Common myeloid progenitor, CD34-positive (primary cell): ENCODE results near the gene EGLN1.

ENCODE experiments used
- CTCF ChIA-PET: fragments of 350-600 bp; sonication (Branson Sonifier 250); formaldehyde crosslinking; loops from one replicate; lab custom pipeline; 2021; ENCODE audit warnings: antibody characterized with exemption; lab: Charles Lee
- POLR2A ChIA-PET: fragments of 350-600 bp; sonication (Branson Sonifier 250); formaldehyde crosslinking; loops from one replicate; lab custom pipeline; 2021; ENCODE audit warnings: antibody characterized with exemption; lab: Charles Lee
- DNase-seq, 3 donors: peaks; one replicate each; pipeline versions ENCODE4 v3.0.0 to v3.0.0-alpha.2; 2013
- H3K27ac ChIP-seq, 2 experiments: 1 replicate in 1 of 2; 2 replicates in 1 of 2; pipeline ENCODE4 v1.7.0; 2013; ENCODE audit warnings: inconsistent platforms in 2 of 2, low read length in 2 of 2, mild to moderate bottlenecking in 2 of 2, low read depth in 1 of 2, moderate library complexity in 1 of 2; ENCODE audit not compliant: severe bottlenecking in 2 of 2, insufficient read depth in 1 of 2, poor library complexity in 1 of 2
- H3K27me3 ChIP-seq, 5 experiments: replicated peaks in 2 of 5; 1 replicate in 3 of 5; 2 replicates in 2 of 5; pipeline versions ENCODE4 v1.6.1 to v1.7.0; 2013; ENCODE audit warnings: low read length in 4 of 5, mild to moderate bottlenecking in 2 of 5, moderate library complexity in 2 of 5, inconsistent platforms in 1 of 5; ENCODE audit not compliant: insufficient read depth in 5 of 5, control insufficient read depth in 4 of 5
- H3K36me3 ChIP-seq, 4 experiments: 1 replicate in 2 of 4; 2 replicates in 2 of 4; pipeline versions ENCODE4 v1.6.1 to v1.7.0; 2013; ENCODE audit warnings: low read length in 3 of 4, control low read depth in 1 of 4, mild to moderate bottlenecking in 1 of 4; ENCODE audit not compliant: control insufficient read depth in 4 of 4, insufficient read depth in 4 of 4
- H3K4me1 ChIP-seq, 4 experiments: 1 replicate in 3 of 4; 2 replicates in 1 of 4; pipeline versions ENCODE4 v1.6.1 to v1.7.1; 2013; ENCODE audit warnings: low read length in 3 of 4, mild to moderate bottlenecking in 3 of 4, control low read depth in 1 of 4, inconsistent platforms in 1 of 4, moderate library complexity in 1 of 4; ENCODE audit not compliant: control insufficient read depth in 4 of 4, insufficient read depth in 4 of 4; ENCODE audit errors: control extremely low read depth in 1 of 4
- H3K4me3 ChIP-seq, 7 experiments: 1 replicate in 4 of 7; 2 replicates in 3 of 7; pipeline versions ENCODE4 v1.5.1 to v1.7.0; 2013; ENCODE audit warnings: mild to moderate bottlenecking in 7 of 7, low read length in 6 of 7, moderate library complexity in 6 of 7, inconsistent platforms in 2 of 7, low read depth in 2 of 7, control low read depth in 1 of 7; ENCODE audit not compliant: insufficient read depth in 4 of 7, control insufficient read depth in 1 of 7; ENCODE audit errors: extremely low read depth in 1 of 7
- H3K9me3 ChIP-seq, 5 experiments: 1 replicate in 4 of 5; 2 replicates in 1 of 5; pipeline versions ENCODE4 v1.6.1 to v1.7.1; 2013; ENCODE audit warnings: low read length in 4 of 5, mild to moderate bottlenecking in 2 of 5, inconsistent platforms in 1 of 5, low read depth in 1 of 5, moderate library complexity in 1 of 5; ENCODE audit not compliant: control insufficient read depth in 4 of 5, insufficient read depth in 2 of 5; ENCODE audit errors: control extremely low read depth in 1 of 5
- WGBS: methylation state at CpG from one replicate; pipeline ENCODE4 v1.1.5; 2013; ENCODE audit not compliant: insufficient coverage; 5-methylcytosine and 5-hydroxymethylcytosine counted together

EGLN1 gene

DNA sequence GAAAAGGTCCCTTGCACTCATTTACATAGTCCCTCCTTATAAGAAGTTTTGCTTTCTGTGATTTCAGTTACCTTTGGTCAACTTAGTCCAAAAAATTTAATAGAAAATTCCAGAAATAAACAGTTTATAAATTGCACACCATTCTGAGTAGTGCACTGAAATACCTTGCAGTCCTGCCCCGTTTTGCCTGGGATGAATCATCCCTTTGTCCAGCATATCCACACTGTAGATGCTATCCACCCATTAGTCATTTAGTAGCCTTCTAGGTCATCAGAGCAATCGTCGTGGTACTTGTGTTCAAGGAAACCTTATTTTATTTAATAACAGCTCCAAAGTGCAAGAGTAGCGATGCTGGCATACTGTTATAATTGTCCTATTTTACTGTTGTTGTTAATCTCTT is 46.0 kb downstream of the EGLN1 start:
- DNase-seq = no peak
- no peaks in the 10 kb centered on the region for H3K27me3 ChIP-seq
- ChIA-PET CTCF (interaction anchor here (1.0 to 1.7 kb wide), 3 partner anchors 10 to 165 kb away, joined by 3 to 4 read pairs (median 4); no protein-coding TSS in a partner anchor), POLR2A (no interaction called here)
- WGBS = 94% methylated on average over 3 of the region's 4 CpGs
- H3K4me3 ChIP-seq = no peak overlapping the region
- H3K27ac ChIP-seq = no peak overlapping the region
- no peaks in the 10 kb centered on the region for H3K9me3 ChIP-seq
- H3K4me1 ChIP-seq = peaks cover 4 to 25% (median 13%) of the 10 kb centered on the region in 4 experiments
- peaks cover 0 to 6% (median 1%) of the 10 kb centered on the region in 4 experiments for H3K36me3 ChIP-seq

DNA sequence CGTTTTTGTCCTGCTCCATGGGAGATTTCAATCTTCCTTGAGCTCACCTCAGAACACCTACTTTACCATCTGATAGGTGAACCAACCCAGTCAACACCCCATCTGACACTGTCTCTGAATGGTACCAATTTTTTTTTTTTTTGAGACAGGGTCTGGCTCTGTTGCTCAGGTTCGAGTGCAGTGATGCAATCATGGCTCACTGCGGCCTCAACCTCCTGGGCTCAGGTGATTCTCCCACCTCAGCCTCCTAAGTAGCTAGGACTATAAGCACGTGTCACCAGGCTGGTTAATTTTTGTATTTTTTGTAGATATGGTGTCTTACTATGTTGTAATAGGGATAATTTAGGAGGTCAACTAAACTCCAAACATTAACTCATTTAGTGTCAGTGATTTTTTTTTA is 47.7 kb downstream of the EGLN1 start:
- no peak overlapping the region for H3K27ac ChIP-seq
- WGBS = 88% methylated on average over 1 of the region's 4 CpGs
- CTCF ChIA-PET = interaction anchor here (0.6 to 1.7 kb wide), 4 partner anchors 8 to 227 kb away, joined by 3 to 4 read pairs (median 4); no protein-coding TSS in a partner anchor
- no peak for DNase-seq
- peaks cover 4 to 25% (median 13%) of the 10 kb centered on the region in 4 experiments for H3K4me1 ChIP-seq
- H3K4me3 ChIP-seq = no peak overlapping the region
- H3K9me3 ChIP-seq = no peaks in the 10 kb centered on the region
- H3K36me3 ChIP-seq = peaks cover 0 to 8% (median 4%) of the 10 kb centered on the region in 4 experiments
- no peaks in the 10 kb centered on the region for H3K27me3 ChIP-seq
- POLR2A ChIA-PET = interaction anchor here (0.7 kb wide), 1 partner anchor 47 kb away, joined by 5 read pairs; no protein-coding TSS in a partner anchor

- DNase-seq = no peak
- Histone ChIP-seq H3K4me3 (no peak overlapping the region), H3K36me3 (peaks cover 0 to 16% (median 5%) of the 10 kb centered on the region in 4 experiments), H3K4me1 (peaks cover 0 to 10% (median 6%) of the 10 kb centered on the region in 4 experiments), H3K27ac (no peak overlapping the region), H3K27me3 (no peaks in the 10 kb centered on the region), H3K9me3 (no peaks in the 10 kb centered on the region)
- CTCF ChIA-PET = interaction anchor here (3.2 kb wide), 1 partner anchor 15 kb away, joined by 11 read pairs; no protein-coding TSS in a partner anchor
- POLR2A ChIA-PET = no interaction called here
Measured at GRCh38 chr1:231372501-231372900, 49.6 kb downstream of the EGLN1 start.

DNA sequence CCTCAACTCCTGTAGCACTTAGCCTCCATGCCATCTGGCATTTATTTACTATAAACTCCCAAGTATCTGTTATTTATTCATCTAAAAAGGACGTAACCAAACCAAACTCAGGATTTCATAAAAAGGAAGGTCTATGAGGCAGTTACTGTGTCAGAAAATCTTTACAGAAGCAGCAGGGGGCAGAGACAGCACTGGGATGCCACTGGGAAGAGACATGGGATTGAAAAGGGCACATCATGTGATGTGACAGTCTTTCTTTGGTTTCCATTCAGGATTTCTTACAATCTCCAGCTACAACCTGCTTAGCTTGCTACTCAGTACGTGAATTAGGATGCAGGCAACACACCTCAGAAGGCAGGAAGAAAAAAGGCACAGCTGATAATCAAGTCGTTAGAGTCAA is 52.8 kb downstream of the EGLN1 start:
- H3K9me3 ChIP-seq = no peaks in the 10 kb centered on the region
- WGBS = 100% methylated on average over 2 of the region's 3 CpGs
- no peak overlapping the region for H3K27ac ChIP-seq
- DNase-seq = no peak
- no peaks in the 10 kb centered on the region for H3K27me3 ChIP-seq
- ChIA-PET CTCF (interaction anchor here (0.6 kb wide), 1 partner anchor 141 kb away, joined by 3 read pairs; no protein-coding TSS in a partner anchor), POLR2A (no interaction called here)
- no peak overlapping the region for H3K4me3 ChIP-seq
- H3K36me3 ChIP-seq = peaks cover 4 to 21% (median 8%) of the 10 kb centered on the region in 4 experiments
- no peaks in the 10 kb centered on the region for H3K4me1 ChIP-seq

DNA sequence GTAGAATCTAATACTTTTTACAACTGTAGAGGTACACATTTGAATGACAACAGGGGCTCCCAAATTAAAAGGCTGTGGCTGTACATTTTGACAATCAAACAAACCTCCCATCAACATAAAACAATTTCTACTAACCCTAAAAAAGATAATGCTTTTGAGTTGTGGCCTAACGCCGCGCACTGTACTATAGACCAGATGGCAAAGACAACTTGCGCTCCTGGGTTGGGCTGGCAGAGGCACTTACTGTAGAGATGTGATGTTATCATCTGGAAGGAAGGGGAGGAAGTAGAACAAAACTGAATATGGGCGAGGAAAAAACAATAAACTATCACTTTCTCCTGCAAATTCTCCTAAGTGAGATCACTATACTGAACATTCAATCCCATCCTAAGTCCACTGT is 57.9 kb downstream of the EGLN1 start:
- no CpG with 5 or more reads among the region's 5 CpGs for WGBS
- POLR2A ChIA-PET = no interaction called here

DNA sequence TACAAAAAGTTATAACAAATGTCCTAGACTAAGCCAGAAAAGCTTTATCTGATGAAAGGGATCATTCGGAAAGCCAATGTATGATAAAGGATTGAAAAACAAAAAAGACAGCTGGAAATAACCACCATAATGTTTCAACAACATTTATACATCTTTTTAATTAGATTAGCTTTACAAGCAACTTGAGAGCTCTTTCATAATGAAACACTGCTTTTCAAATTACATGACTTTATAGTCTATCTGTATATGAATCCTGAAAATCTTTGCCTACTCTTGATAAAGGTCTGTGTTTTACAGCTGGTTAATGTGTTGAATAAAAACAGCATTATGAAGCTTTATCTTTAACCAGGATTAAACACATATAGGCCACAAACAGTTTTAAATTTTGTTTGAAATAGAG is 58.5 kb downstream of the EGLN1 start:
- ChIA-PET POLR2A (interaction anchor here (0.5 kb wide), 1 partner anchor 19 kb away, joined by 4 read pairs; no protein-coding TSS in a partner anchor), CTCF (interaction anchor here (1.0 to 1.6 kb wide), 2 partner anchors 227 to 231 kb away, joined by 4 to 8 read pairs; no protein-coding TSS in a partner anchor)
- H3K27me3 ChIP-seq = no peaks in the 10 kb centered on the region
- peaks cover 0 to 12% (median 5%) of the 10 kb centered on the region in 4 experiments for H3K36me3 ChIP-seq
- WGBS = no CpG with 5 or more reads among the region's 1 CpG
- no peak overlapping the region for H3K4me3 ChIP-seq
- no peak overlapping the region for H3K27ac ChIP-seq
- H3K9me3 ChIP-seq = no peaks in the 10 kb centered on the region
- DNase-seq = no peak
- H3K4me1 ChIP-seq = no peaks in the 10 kb centered on the region

More for the DNA sequence above, 57.9 kb downstream of the EGLN1 start:
- no peaks in the 10 kb centered on the region for H3K27me3 ChIP-seq
- H3K27ac ChIP-seq = no peak overlapping the region
- CTCF ChIA-PET = interaction anchor here (1.0 kb wide), 1 partner anchor 226 kb away, joined by 4 read pairs; no protein-coding TSS in a partner anchor
- H3K4me3 ChIP-seq = no peak overlapping the region
- H3K9me3 ChIP-seq = no peaks in the 10 kb centered on the region
- peak in 1 of 3 donors; percentile 5 for DNase-seq
- H3K36me3 ChIP-seq = peaks cover 0 to 13% (median 6%) of the 10 kb centered on the region in 4 experiments
- no peaks in the 10 kb centered on the region for H3K4me1 ChIP-seq

GRCh38 chr1:231362325-231362724 is 59.8 kb downstream of the EGLN1 start:
- H3K4me3 ChIP-seq = no peak overlapping the region
- H3K27ac ChIP-seq = no peak overlapping the region
- WGBS = no CpG with 5 or more reads among the region's 1 CpG
- no peaks in the 10 kb centered on the region for H3K27me3 ChIP-seq
- no peaks in the 10 kb centered on the region for H3K9me3 ChIP-seq
- no peak for DNase-seq
- POLR2A ChIA-PET = interaction anchor here (0.7 kb wide), 1 partner anchor 15 kb away, joined by 3 read pairs; no protein-coding TSS in a partner anchor
- peaks cover 0 to 12% (median 4%) of the 10 kb centered on the region in 4 experiments for H3K36me3 ChIP-seq
- no peaks in the 10 kb centered on the region for H3K4me1 ChIP-seq
- CTCF ChIA-PET = interaction anchor here (0.9 to 3.4 kb wide), 5 partner anchors 47 to 233 kb away, joined by 3 to 10 read pairs (median 7); no protein-coding TSS in a partner anchor
